Smooth muscle cell (in vitro differentiated cells): ENCODE results near the gene ZCCHC3. TPM values are rescaled to one million over a fixed set of nuclear protein-coding genes. Genes with fewer than 3 reads are reported as not detected.

ENCODE experiments used
- DNase-seq: peaks from one replicate; lab custom pipeline; 2025; ENCODE audit not compliant: unreplicated experiment; lab: John Stamatoyannopoulos, UW
- H2AFZ ChIP-seq: fragments of 200-600 bp; sonication (generic); 2 replicates; pipeline ENCODE4 v1.6.0; 2016; ENCODE audit warnings: antibody characterized with exemption, low read depth, mild to moderate bottlenecking
- H3F3A ChIP-seq: fragments of 200-600 bp; sonication (generic); 2 replicates; pipeline ENCODE4 v1.6.0; 2017; ENCODE audit warnings: antibody characterized with exemption, low read depth
- H3K27ac ChIP-seq: fragments of 200-600 bp; sonication (generic); 2 replicates; pipeline ENCODE4 v1.5.1; 2016; ENCODE audit warnings: low read depth, mild to moderate bottlenecking
- H3K27me3 ChIP-seq: fragments of 200-600 bp; sonication (generic); 2 replicates; pipeline ENCODE4 v1.6.1; 2016; ENCODE audit warnings: low read depth, mild to moderate bottlenecking
- H3K36me3 ChIP-seq: fragments of 200-600 bp; sonication (generic); 2 replicates; pipeline ENCODE4 v1.5.1; 2016; ENCODE audit warnings: low read depth
- H3K4me1 ChIP-seq: fragments of 200-600 bp; sonication (generic); 2 replicates; pipeline ENCODE4 v1.5.1; 2016; ENCODE audit warnings: low read depth
- H3K4me2 ChIP-seq: fragments of 200-600 bp; sonication (generic); 2 replicates; pipeline ENCODE4 v1.6.0; 2016; ENCODE audit warnings: mild to moderate bottlenecking
- H3K4me3 ChIP-seq: fragments of 200-600 bp; sonication (generic); 2 replicates; pipeline ENCODE4 v1.5.1; 2016; ENCODE audit warnings: mild to moderate bottlenecking
- H3K79me2 ChIP-seq: fragments of 200-600 bp; sonication (generic); 2 replicates; pipeline ENCODE4 v1.6.0; 2016; ENCODE audit warnings: low read depth, mild to moderate bottlenecking
- H3K9ac ChIP-seq: fragments of 200-600 bp; sonication (generic); 2 replicates; pipeline ENCODE4 v1.6.0; 2016; ENCODE audit warnings: low read depth
- H3K9me3 ChIP-seq: fragments of 200-600 bp; sonication (generic); replicated peaks from 2 replicates; pipeline ENCODE4 v1.5.1; 2016; ENCODE audit warnings: low read depth
- H4K20me1 ChIP-seq: fragments of 200-600 bp; sonication (generic); 2 replicates; pipeline ENCODE4 v1.6.0; 2016; ENCODE audit warnings: low read depth
- CTCF ChIP-seq: fragments of 200-600 bp; sonication (generic); IDR thresholded peaks from 2 replicates; pipeline ENCODE4 v1.5.1; 2017; ENCODE audit warnings: borderline replicate concordance, mild to moderate bottlenecking, antibody characterized with exemption; ENCODE audit not compliant: insufficient read depth, poor library complexity, severe bottlenecking
- WGBS: methylation state at CpG from one replicate; pipeline ENCODE4 v1.1.7; 2016; ENCODE audit warnings: low lambda C conversion rate; 5-methylcytosine and 5-hydroxymethylcytosine counted together
- polyA plus RNA-seq: library from polyadenylated mRNA; unstranded; fragments of >200 nt; fragmentation: Nextera tagmentation; extraction: Ambion mirVana; gene quantifications from 2 replicates; pipeline ENCODE4 v1.2.1, GENCODE V29; 2016
- total RNA-seq: library from RNA; depleted of rRNA; stranded (reverse); fragments of >200 nt; gene quantifications from 2 replicates; pipeline ENCODE4 v1.2.3, GENCODE V29; 2014

ZCCHC3 gene
- total and polyA plus RNA-seq, 2 experiments from 2014 or later: 27.7 to 32.4 TPM

DNA sequence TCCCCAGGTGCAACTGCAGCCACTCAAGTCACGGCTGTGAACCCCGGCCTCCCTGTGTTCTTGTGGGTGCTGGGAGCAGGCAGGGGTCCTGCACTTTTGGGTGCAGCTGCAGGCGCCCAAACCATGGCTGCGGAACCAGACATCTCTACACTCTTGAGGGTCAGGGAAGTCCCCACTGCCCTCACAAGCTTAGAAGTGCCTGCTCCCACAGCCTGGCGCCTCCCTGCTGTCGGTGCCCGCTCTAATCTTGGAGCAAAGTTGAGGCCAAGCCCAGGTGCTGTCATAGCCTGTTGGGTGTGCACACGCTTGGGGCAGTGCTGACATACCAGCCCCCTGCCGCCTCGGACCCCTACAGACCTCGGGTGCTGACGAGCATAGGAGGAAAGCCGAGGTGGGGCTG, 33.7 kb upstream of the ZCCHC3 start:
- H3K4me1 ChIP-seq: no peaks in the 10 kb centered on the region
- H2AFZ ChIP-seq: no peak overlapping the region
- no peak overlapping the region for H3K4me3 ChIP-seq
- DNase-seq: no peak
- no peak for TF ChIP-seq CTCF
- H3K9me3 ChIP-seq: no peaks in the 10 kb centered on the region
- no peak overlapping the region for H3K9ac ChIP-seq
- no peaks in the 10 kb centered on the region for H3K79me2 ChIP-seq
- H3F3A ChIP-seq: no peaks in the 10 kb centered on the region
- no peaks in the 10 kb centered on the region for H4K20me1 ChIP-seq
- no peaks in the 10 kb centered on the region for H3K36me3 ChIP-seq
- no peak overlapping the region for H3K27ac ChIP-seq
- H3K27me3 ChIP-seq: no peaks in the 10 kb centered on the region
- H3K4me2 ChIP-seq: no peak overlapping the region
- 87% methylated on average over 12 of the region's 13 CpGs for WGBS

DNA sequence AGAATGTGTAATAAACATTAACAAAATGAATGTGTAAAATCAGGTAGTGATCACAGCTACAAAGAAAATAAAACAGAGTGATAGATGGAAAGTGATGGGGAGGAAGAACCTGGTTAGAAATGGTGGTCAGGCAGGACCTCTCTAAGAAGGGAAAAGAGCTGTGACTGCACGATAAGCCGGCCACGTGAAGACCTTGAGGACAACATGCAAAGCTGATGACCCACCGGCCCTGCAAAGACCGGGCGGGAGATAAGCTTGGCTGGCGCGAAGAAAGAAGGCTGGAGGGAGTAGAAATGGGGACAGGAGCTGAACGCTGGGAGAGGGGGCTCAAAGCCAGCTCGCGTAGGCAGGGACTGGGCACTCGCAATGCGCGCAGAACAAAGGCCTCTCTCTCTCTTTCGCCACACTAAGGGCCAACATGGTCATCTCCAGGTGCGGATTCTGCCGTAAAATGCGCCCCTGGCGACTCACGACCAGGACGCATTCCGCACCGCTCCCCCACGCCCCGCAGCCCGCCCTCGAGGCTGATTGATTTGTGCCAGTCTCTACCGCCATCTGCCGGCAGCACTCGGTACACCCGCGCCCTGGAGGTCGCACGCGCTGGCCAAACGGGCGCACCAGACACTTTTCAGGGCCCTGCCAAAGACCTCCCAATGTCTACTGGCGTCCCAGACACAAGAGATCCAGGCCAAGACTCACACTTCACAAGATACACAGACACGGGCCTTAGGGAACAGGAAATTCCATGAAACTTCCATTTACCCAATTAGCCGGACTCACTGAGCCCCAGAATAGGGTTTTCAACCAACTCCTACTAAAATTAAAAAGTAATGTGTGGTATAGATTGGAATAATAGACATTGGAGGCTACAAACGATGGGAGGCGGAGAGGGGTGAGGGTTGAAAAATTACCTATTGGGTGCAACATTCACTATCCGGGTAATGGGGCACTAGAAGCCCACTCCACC, 30.5 kb upstream of the ZCCHC3 start:
- 10% methylated on average over 43 of the region's 43 CpGs for WGBS
- Histone ChIP-seq H3K4me2 (peak overlapping the region; percentile 83), H3K36me3 (no peaks in the 10 kb centered on the region), H3K27me3 (no peaks in the 10 kb centered on the region), H2AFZ (peak overlapping the region; percentile 93), H3K4me3 (peak overlapping the region; percentile 51), H3K9ac (no peak overlapping the region), H3K79me2 (no peaks in the 10 kb centered on the region), H3K27ac (no peak overlapping the region), H3F3A (no peaks in the 10 kb centered on the region), H4K20me1 (no peaks in the 10 kb centered on the region), H3K9me3 (no peaks in the 10 kb centered on the region), H3K4me1 (no peaks in the 10 kb centered on the region)
- peak; percentile 77 for DNase-seq
- TF ChIP-seq CTCF: peak; percentile 88

GRCh38 chr20:270517-270916, 26.9 kb upstream of the ZCCHC3 start:
- 95% methylated on average over 5 of the region's 5 CpGs for WGBS
- H3K4me2 ChIP-seq: no peak overlapping the region

More at GRCh38 chr20:270517-270916, 26.9 kb upstream of the ZCCHC3 start:
- Histone ChIP-seq H4K20me1 (no peaks in the 10 kb centered on the region), H2AFZ (no peak overlapping the region), H3K9me3 (no peaks in the 10 kb centered on the region), H3K27me3 (no peaks in the 10 kb centered on the region), H3K79me2 (no peaks in the 10 kb centered on the region), H3K4me1 (no peaks in the 10 kb centered on the region), H3F3A (no peaks in the 10 kb centered on the region), H3K4me3 (no peak overlapping the region), H3K9ac (no peak overlapping the region), H3K36me3 (no peaks in the 10 kb centered on the region), H3K27ac (no peak overlapping the region)
- no peak for TF ChIP-seq CTCF
- no peak for DNase-seq
